ENCODE results near the gene ENTHD1. TPM values are rescaled to one million over a fixed set of nuclear protein-coding genes. Genes with fewer than 3 reads are reported as not detected.

The ENTHD1 gene, protein sequence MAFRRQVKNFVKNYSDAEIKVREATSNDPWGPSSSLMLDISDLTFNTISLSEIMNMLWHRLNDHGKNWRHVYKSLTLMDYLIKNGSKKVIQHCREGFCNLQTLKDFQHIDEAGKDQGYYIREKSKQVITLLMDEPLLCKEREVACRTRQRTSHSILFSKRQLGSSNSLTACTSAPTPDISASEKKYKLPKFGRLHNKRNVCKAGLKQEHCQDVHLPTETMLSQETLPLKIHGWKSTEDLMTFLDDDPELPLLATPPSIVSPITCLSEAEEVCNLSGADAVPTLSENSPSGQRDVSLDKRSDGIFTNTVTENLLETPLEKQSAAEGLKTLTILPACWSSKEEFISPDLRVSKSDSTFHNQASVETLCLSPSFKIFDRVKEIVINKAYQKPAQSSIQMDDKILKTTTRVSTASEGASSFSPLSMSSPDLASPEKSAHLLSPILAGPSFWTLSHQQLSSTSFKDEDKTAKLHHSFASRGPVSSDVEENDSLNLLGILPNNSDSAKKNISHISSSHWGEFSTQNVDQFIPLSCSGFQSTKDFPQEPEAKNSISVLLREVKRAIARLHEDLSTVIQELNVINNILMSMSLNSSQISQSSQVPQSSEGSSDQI
- total RNA-seq = not detected in 2 replicates

DNA sequence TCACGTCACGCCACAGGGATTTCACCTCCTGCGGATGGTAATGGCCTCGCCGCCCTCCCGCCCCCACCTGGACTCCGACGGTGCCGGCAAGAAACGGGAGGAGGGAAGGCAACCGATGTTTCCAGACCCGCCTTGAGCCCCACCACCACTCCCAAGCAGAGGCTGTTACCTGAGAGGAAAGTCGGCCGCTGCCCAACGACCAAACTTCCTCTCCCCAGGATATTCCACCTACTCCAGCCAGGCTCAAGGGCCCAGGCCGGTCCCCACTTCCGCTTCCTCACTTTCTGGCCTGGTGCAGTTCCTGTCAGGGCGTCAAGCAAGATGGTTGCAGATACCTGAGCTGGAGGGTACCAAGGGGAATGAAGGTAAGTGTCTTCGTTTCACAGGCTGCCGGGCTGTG lies at the start of gene ENTHD1:
Gene ENTHD1, minus strand, starts transcription at position 235 of the 400 bp plus-strand sequence. CDS start 6,012 bp downstream, outside the sequence.

DNA sequence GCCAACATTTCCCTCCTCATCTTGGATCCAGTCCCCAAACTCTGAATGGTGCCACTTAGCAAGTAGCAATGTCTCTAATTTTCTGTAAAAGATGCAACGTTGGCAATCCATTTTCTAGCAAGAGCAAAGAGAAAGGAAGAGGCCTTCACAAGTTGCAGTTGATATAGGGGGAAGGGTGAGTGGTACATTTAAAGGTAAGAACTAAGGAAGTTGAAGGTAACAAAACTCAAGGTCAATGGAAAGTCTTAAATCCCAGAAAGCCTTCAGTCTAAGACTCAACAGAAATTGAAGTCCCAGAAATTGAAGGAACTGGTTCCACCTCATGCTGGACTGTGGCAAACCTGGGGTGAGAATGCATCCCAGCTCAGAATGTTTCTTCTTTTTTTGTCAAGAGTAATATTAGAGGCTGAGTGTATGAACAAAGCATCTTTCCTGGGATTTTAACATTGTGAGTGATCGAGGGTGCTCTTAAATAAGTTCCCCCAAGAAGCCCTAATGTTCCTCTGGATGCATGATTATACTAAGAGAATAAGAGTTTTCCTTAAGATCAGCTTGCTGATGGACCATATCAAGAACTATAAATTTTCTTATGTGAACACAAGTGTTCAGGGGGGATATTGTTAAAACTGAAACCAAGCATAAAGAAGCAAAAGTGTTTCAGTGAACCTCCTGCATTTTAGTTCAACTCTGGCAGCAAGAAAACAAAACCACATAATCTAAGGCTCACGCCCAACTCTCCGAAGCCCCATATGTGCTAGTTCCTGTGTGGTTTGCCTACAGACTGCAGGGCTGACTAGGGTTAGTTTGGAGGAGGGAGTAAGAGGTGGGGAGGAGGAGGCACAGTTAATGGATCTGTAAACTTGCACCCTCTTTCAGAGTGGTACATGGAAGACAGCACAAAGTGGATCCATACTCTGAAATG lies 7.0 kb upstream of the ENTHD1 start, which contains the start of gene GRAP2:
Gene GRAP2, plus strand, starts transcription at position 779 of the 922 bp plus-strand sequence. CDS start 46,023 bp downstream, outside the sequence.

Small RNA genes within 50 kb of the gene (small RNA-seq; reads per million reads assigned to genes)
- gene RN7SKP210 = not detected

Other genes starting within 250 kb of the ENTHD1 start
- not detected in 2 replicates for gene GRAP2, start 7.3 kb upstream of the ENTHD1 start, total RNA-seq
- gene TMA7B, start 66.6 kb upstream of the ENTHD1 start, total RNA-seq = not detected in 2 replicates
- gene FAM83F, start 101.2 kb upstream of the ENTHD1 start, total RNA-seq = not detected in 2 replicates